Osteocyte (in vitro differentiated cells): ENCODE results near the gene MYO3B. TPM values are rescaled to one million over a fixed set of nuclear protein-coding genes. Genes with fewer than 3 reads are reported as not detected.

Experiments used
- DNase-seq: peaks from one replicate; pipeline ENCODE4 v3.0.0; 2021; ENCODE audit warnings: mixed read lengths; ENCODE audit not compliant: unreplicated experiment; ENCODE audit errors: extremely low spot score
- H3K27ac Mint-ChIP-seq: one replicate; pipeline ENCODE4 v1.8.0; 2021; ENCODE audit warnings: mild to moderate bottlenecking, mixed read lengths; ENCODE audit not compliant: unreplicated experiment
- H3K27me3 Mint-ChIP-seq: one replicate; pipeline ENCODE4 v1.8.0; 2021; ENCODE audit warnings: mixed read lengths; ENCODE audit not compliant: unreplicated experiment
- H3K36me3 Mint-ChIP-seq: one replicate; pipeline ENCODE4 v1.8.0; 2021; ENCODE audit warnings: mixed read lengths; ENCODE audit not compliant: unreplicated experiment
- H3K4me1 Mint-ChIP-seq: one replicate; pipeline ENCODE4 v1.8.0; 2021; ENCODE audit warnings: mixed read lengths; ENCODE audit not compliant: unreplicated experiment
- H3K4me3 Mint-ChIP-seq: one replicate; pipeline ENCODE4 v1.8.0; 2021; ENCODE audit warnings: mild to moderate bottlenecking, moderate library complexity, mixed read lengths; ENCODE audit not compliant: unreplicated experiment
- H3K9me3 Mint-ChIP-seq: one replicate; pipeline ENCODE4 v1.8.0; 2021; ENCODE audit warnings: mixed read lengths; ENCODE audit not compliant: unreplicated experiment
- CTCF ChIP-seq: fragments of 200-600 bp; sonication (generic); IDR thresholded peaks from 2 replicates; pipeline ENCODE4 v1.5.0; 2021; ENCODE audit warnings: antibody characterized with exemption, mild to moderate bottlenecking, moderate library complexity
- total RNA-seq: library from RNA; stranded (reverse); gene quantifications from 2 replicates; pipeline ENCODE4 v1.2.1, GENCODE V29; 2021

MYO3B gene
- total RNA-seq, 1 donor from 2014 or later = not detected

- no peaks in the 10 kb centered on the region for H3K4me1 Mint-ChIP-seq
- no peak overlapping the region for H3K27ac Mint-ChIP-seq
- no peaks in the 10 kb centered on the region for H3K9me3 Mint-ChIP-seq
- H3K36me3 Mint-ChIP-seq = no peaks in the 10 kb centered on the region
- TF ChIP-seq CTCF = no peak
- H3K4me3 Mint-ChIP-seq = no peak overlapping the region
- peaks cover 7% of the 10 kb centered on the region for H3K27me3 Mint-ChIP-seq
- no peak for DNase-seq
These were observed 478.7 kb downstream of the MYO3B start for GRCh38 chr2:170656669-170657068.

GRCh38 chr2:170660409-170660808, 482.5 kb downstream of the MYO3B start:
- Mint-ChIP-seq H3K36me3 (no peaks in the 10 kb centered on the region), H3K9me3 (no peaks in the 10 kb centered on the region), H3K4me3 (no peak overlapping the region), H3K4me1 (no peaks in the 10 kb centered on the region), H3K27me3 (peaks cover 4% of the 10 kb centered on the region), H3K27ac (no peak overlapping the region)
- DNase-seq = no peak
- TF ChIP-seq CTCF = no peak

DNA sequence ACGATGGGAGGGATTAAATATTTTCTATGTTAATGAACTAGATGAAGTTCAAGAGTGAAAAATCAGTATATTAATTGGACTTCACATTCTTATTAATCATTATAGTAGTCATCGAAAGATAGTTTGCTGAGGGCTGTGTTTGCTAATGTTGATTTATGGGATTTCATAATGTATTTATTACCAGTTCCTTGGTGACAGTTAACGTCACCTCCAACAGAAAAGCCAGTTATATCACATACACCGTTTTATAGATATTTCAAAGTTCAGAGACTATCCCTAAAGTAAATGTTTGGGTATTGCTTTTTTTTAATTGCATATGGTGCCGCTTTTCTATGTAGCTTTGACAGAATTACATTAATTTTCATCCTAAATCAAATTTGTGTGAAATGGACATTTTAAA, 487.8 kb downstream of the MYO3B start:
- TF ChIP-seq CTCF = no peak
- Mint-ChIP-seq H3K9me3 (no peaks in the 10 kb centered on the region), H3K36me3 (no peaks in the 10 kb centered on the region), H3K27me3 (peaks cover 4% of the 10 kb centered on the region), H3K4me3 (no peak overlapping the region), H3K27ac (no peak overlapping the region), H3K4me1 (no peaks in the 10 kb centered on the region)
- DNase-seq = no peak

DNA sequence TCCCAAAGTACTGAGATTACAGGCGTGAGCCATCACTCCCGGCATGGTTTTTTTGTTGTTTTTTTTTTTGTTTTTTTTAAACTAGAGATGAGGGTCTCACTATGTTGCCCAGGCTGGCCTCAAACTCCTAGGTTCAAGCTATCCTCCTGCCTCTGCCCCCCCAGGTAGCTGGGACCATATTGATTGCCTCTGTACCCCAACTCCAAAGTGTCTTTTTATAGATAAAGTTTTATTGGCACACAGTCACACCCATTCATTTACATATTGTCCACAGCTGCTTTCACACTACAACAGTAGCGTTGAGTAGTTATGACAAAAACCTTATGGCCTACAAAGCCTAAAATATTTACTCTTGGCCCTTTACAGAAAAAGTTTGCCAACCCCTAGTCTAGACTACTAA, 492.0 kb downstream of the MYO3B start:
- no peaks in the 10 kb centered on the region for H3K9me3 Mint-ChIP-seq
- H3K4me1 Mint-ChIP-seq = no peaks in the 10 kb centered on the region
- no peak overlapping the region for H3K27ac Mint-ChIP-seq
- no peak for TF ChIP-seq CTCF
- H3K4me3 Mint-ChIP-seq = no peak overlapping the region
- H3K27me3 Mint-ChIP-seq = peaks cover 7% of the 10 kb centered on the region
- no peak for DNase-seq
- H3K36me3 Mint-ChIP-seq = no peaks in the 10 kb centered on the region

GRCh38 chr2:170670651-170671050, 492.7 kb downstream of the MYO3B start:
- peaks cover 10% of the 10 kb centered on the region for H3K27me3 Mint-ChIP-seq

More at GRCh38 chr2:170670651-170671050, 492.7 kb downstream of the MYO3B start:
- H3K27ac Mint-ChIP-seq = no peak overlapping the region
- no peaks in the 10 kb centered on the region for H3K9me3 Mint-ChIP-seq
- no peak for TF ChIP-seq CTCF
- no peak for DNase-seq
- H3K4me1 Mint-ChIP-seq = no peaks in the 10 kb centered on the region
- no peak overlapping the region for H3K4me3 Mint-ChIP-seq
- H3K36me3 Mint-ChIP-seq = no peaks in the 10 kb centered on the region
